ENCODE data around the gene TDRKH.
A peak's percentile ranks its signal among the peaks of the same experiment; 100 is the strongest.
"Not testable (repeated sequence)": the region's sequence is repeated elsewhere in the genome, so short reads cannot be mapped to it uniquely, and the experiment has no call there.

The TDRKH gene

DNA sequence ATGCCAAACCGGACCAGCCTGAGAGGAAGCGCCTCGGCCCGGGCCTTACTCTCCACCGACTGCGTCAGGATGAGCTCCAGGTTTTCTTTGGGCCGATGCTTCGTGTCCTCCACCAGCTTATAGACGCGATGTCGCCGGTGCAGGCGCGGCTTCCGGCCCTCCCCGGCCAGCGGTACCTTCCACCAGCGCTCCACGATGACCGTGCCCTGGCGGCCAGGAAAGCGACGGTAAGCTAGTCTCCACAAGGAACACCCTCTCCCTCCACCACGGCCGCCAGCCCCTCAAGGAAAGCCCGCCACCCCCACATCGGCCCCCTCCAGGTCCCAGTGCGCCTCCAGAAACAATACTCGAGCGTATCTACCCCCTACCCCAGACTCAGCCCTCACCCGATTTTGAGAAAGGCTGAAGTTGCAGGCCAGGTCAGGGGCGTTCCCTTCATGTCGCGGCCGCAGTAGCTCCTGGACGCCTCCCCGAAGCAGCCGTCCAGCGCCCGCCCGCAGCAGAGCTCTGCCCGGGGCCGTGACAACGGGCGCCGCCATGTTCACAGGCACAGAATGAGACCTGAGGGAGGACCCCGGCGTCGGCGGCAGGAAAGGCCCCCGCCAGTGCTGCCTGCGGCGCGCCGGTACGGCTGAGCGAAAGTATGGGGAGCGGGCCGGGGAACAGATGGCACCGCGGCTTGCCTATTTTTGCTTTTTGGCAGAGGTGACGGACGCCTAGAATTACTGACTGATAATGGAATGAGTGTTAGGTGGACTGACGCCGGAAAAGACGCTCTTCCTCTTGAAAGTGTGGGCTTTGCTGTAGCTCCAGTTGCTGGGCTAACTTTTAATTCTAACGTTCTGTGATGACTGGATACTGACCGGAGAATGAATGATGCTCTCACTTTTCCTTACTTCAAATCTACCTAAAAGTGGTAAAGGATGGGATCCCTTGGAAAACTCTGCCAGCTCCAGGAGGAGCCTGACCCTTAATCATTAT is 27.1 kb downstream of the TDRKH start, which contains the start of gene MRPL9:
TSS of gene MRPL9 (minus strand) at position 556 of the 981 bp plus-strand sequence. CDS start at position 539, 17 bp downstream.
- DNase-seq (ENCODE audit: low spot score) = peak; percentile 87

GRCh38 chr1:151760597-151761385 is 29.5 kb downstream of the TDRKH start:
- no peak for DNase-seq (ENCODE audit: low spot score)

GRCh38 chr1:151759241-151759640 is 31.1 kb downstream of the TDRKH start:
- DNase-seq (ENCODE audit: low spot score) = no peak

- DNase-seq (ENCODE audit: low spot score) = no peak
These were observed 34.0 kb downstream of the TDRKH start for GRCh38 chr1:151756291-151756690.

DNA sequence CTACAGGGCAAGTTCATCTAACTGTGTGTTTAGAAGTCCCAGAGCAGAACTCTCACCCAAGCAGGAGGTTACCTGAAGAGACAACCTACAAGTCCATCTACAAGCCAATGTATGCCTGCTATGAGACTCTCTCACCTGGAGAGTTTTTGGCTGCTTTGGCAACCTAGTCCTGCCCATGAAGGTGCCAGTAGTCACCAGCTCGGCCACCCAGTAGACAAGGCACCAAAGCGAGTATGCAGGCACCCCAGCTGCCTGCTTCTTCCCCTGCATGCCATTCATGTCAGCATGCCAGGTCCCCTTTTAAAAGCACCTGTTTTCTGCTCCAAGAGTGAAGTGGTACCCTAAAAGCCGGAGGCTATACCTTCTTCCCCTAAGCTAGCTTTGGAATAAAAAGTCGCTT is 48.8 kb downstream of the TDRKH start:
- DNase-seq (ENCODE audit: low spot score) = no peak

- no peak for DNase-seq (ENCODE audit: low spot score)
These were observed 50.5 kb downstream of the TDRKH start for GRCh38 chr1:151739590-151740355.

DNA sequence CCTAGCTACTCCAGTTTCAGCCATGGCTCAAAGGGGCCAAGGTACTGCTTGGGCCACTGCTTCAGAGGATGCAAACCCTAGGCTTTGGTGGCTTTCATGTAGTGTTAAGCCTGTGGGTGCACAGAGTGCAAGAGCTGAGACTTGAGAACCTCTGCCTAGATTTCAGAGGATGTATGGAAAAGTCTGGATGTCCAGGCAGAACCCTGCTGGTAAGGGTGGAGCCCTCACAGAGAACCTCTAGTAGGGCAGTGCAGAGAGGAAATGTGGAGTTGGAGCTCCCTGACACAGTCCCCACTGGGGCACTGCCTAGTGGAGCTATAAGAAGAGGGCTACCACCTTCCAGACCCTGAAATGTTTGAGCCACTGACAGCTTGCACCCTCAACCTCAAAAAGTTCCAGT is 52.8 kb downstream of the TDRKH start:
- DNase-seq (ENCODE audit: low spot score) = no peak

- no peak for DNase-seq (ENCODE audit: low spot score)
These were observed 53.3 kb downstream of the TDRKH start for GRCh38 chr1:151737026-151737425.

- DNase-seq (ENCODE audit: low spot score) = not testable (repeated sequence)
These were observed 56.3 kb downstream of the TDRKH start for GRCh38 chr1:151733995-151734394.

GRCh38 chr1:151733126-151733525 is 57.2 kb downstream of the TDRKH start:
- DNase-seq (ENCODE audit: low spot score) = no peak

GRCh38 chr1:151729966-151730291 is 60.4 kb downstream of the TDRKH start:
- DNase-seq (ENCODE audit: low spot score) = no peak

DNA sequence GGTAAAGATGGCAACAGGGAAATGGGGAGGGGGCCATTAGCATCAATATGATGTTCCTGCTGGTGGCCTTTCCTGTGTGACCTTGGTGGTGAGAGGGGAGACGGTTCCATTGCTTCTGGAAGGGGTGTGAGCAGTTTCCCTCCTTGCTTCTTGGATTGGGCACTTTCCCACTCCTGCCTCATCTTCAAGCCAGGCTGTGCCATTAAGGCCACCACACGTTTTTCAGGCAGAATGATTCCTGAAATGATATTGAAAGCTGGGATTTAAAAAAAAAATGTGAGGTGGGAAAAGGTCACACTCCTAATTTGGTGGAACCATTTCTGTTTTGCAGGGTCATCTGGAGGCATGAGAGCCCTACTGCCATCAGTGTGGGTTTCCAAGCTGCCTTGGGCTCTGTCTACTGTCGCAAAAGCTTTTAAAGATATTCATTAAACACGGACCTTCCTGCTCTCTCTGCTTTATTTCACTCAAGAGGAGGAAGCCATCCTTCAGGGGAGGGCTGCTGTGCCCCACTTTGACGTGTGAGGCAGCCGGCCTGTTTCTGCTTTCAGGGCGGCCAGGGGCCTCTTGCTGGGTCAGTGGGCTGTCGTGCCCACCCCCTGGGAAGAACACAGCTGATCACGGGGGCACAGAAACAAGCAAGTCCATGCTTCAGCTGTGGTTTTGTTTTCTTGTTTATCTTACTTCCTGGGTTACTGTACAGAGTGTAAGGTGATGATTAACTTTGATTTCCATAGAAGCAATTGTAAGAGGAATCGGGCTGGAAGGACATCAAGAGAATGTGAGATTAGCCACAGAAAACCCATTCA is 60.9 kb downstream of the TDRKH start:
- no peak for DNase-seq (ENCODE audit: low spot score)

GRCh38 chr1:151728151-151729054 is 61.9 kb downstream of the TDRKH start:
- DNase-seq (ENCODE audit: low spot score) = no peak

DNA sequence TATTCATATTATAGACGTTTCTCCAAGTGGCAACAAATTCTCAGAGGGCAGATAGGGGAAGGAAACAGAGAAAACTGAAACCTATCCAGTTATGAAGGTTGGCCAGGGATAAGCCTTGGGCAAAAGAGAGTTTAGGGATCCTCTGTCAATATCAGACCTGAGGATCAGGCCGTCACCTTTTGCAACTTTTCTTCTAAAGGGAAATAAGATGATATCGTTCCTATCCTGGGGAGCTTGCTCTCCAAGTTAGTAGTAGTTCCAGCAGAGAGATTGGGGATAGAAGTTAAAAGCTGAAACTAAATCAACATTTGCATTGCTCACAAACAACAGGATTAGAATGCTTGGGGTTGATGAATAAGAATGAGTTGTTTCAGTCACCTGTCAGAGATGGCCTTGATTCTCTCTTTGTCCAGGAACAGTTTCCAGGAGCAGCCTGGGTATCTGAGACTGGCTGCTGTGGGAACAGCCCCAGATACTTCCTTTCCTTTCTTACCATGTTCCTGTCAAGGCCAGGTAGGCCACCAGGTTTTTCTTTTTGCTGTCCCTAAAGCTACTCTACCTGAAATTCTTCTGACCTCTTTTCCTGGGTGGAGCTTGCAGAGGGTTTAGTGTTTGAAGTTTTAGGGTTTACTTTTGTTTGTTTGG is 66.5 kb downstream of the TDRKH start:
- DNase-seq (ENCODE audit: low spot score) = no peak

All from CD4-positive, alpha-beta T cell treated with Interleukin-2 at 100 ng/mL for 4 hours (primary cell).